ENCODE results near the gene C2orf69. TPM values are rescaled to one million over a fixed set of nuclear protein-coding genes. Genes with fewer than 3 reads are reported as not detected.

Gene C2orf69
- total and polyA plus RNA-seq, 2 of the 8 experiments (the other 6 are each of a cell fraction or from before 2014, with no cell fraction given), result 3.9 to 32.0 TPM

GRCh38 chr2:199950396-199950795 lies 39.3 kb downstream of the C2orf69 start:
- Histone ChIP-seq H2BK120ac (replicated peaks; ENCODE audit: low read depth, low read length) (no peak overlapping the region), H3K79me2 (ENCODE audit: control insufficient read depth in 1 of 2, insufficient read depth in 2 of 2, low read length in 2 of 2) (peaks cover 4 to 63% of the 10 kb centered on the region in 2 experiments; a peak in 3 of 4 replicates), H3K9ac (replicated peaks in 1 of 4; ENCODE audit: extremely low read depth in 1 of 4, low read depth in 3 of 4, low read length in 3 of 4) (no peak overlapping the region), H3K14ac (ENCODE audit: insufficient read length) (no peak overlapping the region), H3K4me3 (ENCODE audit: extremely low read depth in 1 of 4, insufficient read depth in 2 of 4, low read depth in 3 of 4, low read length in 4 of 4) (no peak overlapping the region), H2BK20ac (ENCODE audit: low read length) (no peak overlapping the region), H3K4me1 (replicated peaks in 1 of 4; ENCODE audit: control insufficient read depth in 3 of 4, insufficient read depth in 4 of 4, low read length in 3 of 4) (peaks cover 0 to 2% (median 1%) of the 10 kb centered on the region in 4 experiments; a peak in 3 of 7 replicates), H3K79me1 (ENCODE audit: low read depth, low read length) (peaks cover 6% of the 10 kb centered on the region), H3K18ac (ENCODE audit: extremely low read depth, low read length) (no peak overlapping the region), H3K23me2 (ENCODE audit: low read depth, low read length) (no peaks in the 10 kb centered on the region; the same call in 1 of the 2 replicates), H3K4me2 (ENCODE audit: insufficient read depth in 1 of 2, low read depth in 2 of 2, low read length in 2 of 2) (no peak overlapping the region), H3K27me3 (replicated peaks in 1 of 4; ENCODE audit: control insufficient read depth in 3 of 4, extremely low read depth in 1 of 4, insufficient read depth in 3 of 4, low read length in 3 of 4) (no peaks in the 10 kb centered on the region), H2BK5ac (ENCODE audit: low read depth, low read length) (no peak overlapping the region), H4K8ac (ENCODE audit: extremely low read depth, insufficient read depth, low read length) (no peak overlapping the region), H3K4ac (replicated peaks; ENCODE audit: insufficient read length, low read depth, low read length) (no peak overlapping the region), H4K20me1 (replicated peaks in 1 of 2; ENCODE audit: control insufficient read depth in 1 of 2, insufficient read depth in 2 of 2, low read length in 2 of 2) (peaks cover 3 to 4% of the 10 kb centered on the region in 2 experiments), H3K27ac (ENCODE audit: low read depth, low read length) (no peak overlapping the region), H2AFZ (ENCODE audit: low read length) (no peak overlapping the region), H4K5ac (ENCODE audit: insufficient read length, low read depth, low read length) (no peak overlapping the region), H3K23ac (ENCODE audit: insufficient read length) (no peak overlapping the region), H3K9me3 (ENCODE audit: insufficient read depth in 2 of 2, low read depth in 1 of 2, low read length in 1 of 2) (no peaks in the 10 kb centered on the region), H2BK12ac (ENCODE audit: low read depth, low read length) (no peak overlapping the region), H4K91ac (replicated peaks; ENCODE audit: insufficient read length, low read length) (no peak overlapping the region), H3K36me3 (ENCODE audit: control insufficient read depth in 2 of 4, insufficient read depth in 4 of 4, low read length in 3 of 4) (peaks cover 7 to 59% (median 17%) of the 10 kb centered on the region in 4 experiments), H3K56ac (replicated peaks; ENCODE audit: insufficient read length, low read depth, low read length) (no peak overlapping the region), H2BK15ac (ENCODE audit: low read length) (no peak overlapping the region), H2AK5ac (ENCODE audit: low read depth, low read length) (no peak overlapping the region)
- POLR2A ChIA-PET (ENCODE audit: partially characterized antibody), result interaction anchor here (1.4 kb wide), 1 partner anchor 10 kb away, joined by 4 read pairs; no protein-coding TSS in a partner anchor
- no peak for FAIRE-seq
- no peak for DNase-seq (ENCODE audit: low read depth in 1 of 2, low spot score in 2 of 2)
- WGBS, 2 experiments (ENCODE audit: extremely low coverage in 1 of 2, insufficient coverage in 1 of 2, insufficient read length in 1 of 2, insufficient replicate concordance in 2 of 2, low coverage in 1 of 2, low lambda C conversion rate in 2 of 2, missing lambda C conversion rate in 1 of 2), result 98% methylated on average over 5 of the region's 5 CpGs; no CpG with 5 or more reads in 1 of the 2 experiments
- CTCF ChIA-PET (ENCODE audit: partially characterized antibody), result interaction anchor here (1.5 kb wide), 1 partner anchor 9 kb away, joined by 4 read pairs; no protein-coding TSS in a partner anchor
- no peak for TF ChIP-seq KDM1A (IDR thresholded peaks at IDR 0.05; ENCODE audit: borderline replicate concordance, low read length)
- no peak for TF ChIP-seq CHD1 (IDR thresholded peaks at IDR 0.05; ENCODE audit: low read depth, low read length)
- no peak for TF ChIP-seq SUZ12 (IDR thresholded peaks at IDR 0.05; ENCODE audit: low read length)
- TF ChIP-seq NANOG (IDR thresholded peaks at IDR 0.05; ENCODE audit: insufficient read depth, low read depth, low read length, poor library complexity, severe bottlenecking), result no peak
- no peak for TF ChIP-seq CBX8 (IDR thresholded peaks at IDR 0.05; ENCODE audit: borderline replicate concordance, low read depth, low read length)
- TF ChIP-seq HDAC2 (IDR thresholded peaks at IDR 0.05; ENCODE audit: borderline replicate concordance in 1 of 2, low read depth in 2 of 2, low read length in 2 of 2), result no peak
- TF ChIP-seq SIN3A (conservative IDR thresholded peaks at IDR 0.05 in 1 of 2, IDR thresholded peaks at IDR 0.05 in 1 of 2; ENCODE audit: low read depth in 1 of 2, low read length in 2 of 2), result no peak
- TF ChIP-seq TCF12 (IDR thresholded peaks at IDR 0.05; ENCODE audit: low read depth, low read length), result no peak
- TF ChIP-seq TEAD4 (IDR thresholded peaks at IDR 0.05; ENCODE audit: low read depth, low read length), result no peak
- no peak for TF ChIP-seq PHF8 (conservative IDR thresholded peaks at IDR 0.05; ENCODE audit: low read depth, low read length)
- no peak for TF ChIP-seq SP2 (IDR thresholded peaks at IDR 0.05; ENCODE audit: low read length)

Measured in H1 (cell line).